A549 (cell line): ENCODE measurements around the gene PTPN5. TPM values are rescaled to one million over a fixed set of nuclear protein-coding genes. Genes with fewer than 3 reads are reported as not detected.

Source experiments
- ATAC-seq, 2 experiments: fragments of 200-7000 bp in 1 of 2; fragments of >200 bp in 1 of 2; cut with Nextera tagmentation in 1 of 2; cut with Tn5 transposase in 1 of 2; 3 replicates each; pipeline versions ENCODE4 v1.8.0 to v1.9.1; 2018 to 2020; ENCODE audit warnings: mild to moderate bottlenecking in 1 of 2, moderate library complexity in 1 of 2
- CTCF ChIA-PET: fragments of 300-600 bp; sonication (Branson Sonifier 250); formaldehyde crosslinking; extraction: SDS; loops from one replicate; lab custom pipeline; 2021; ENCODE audit warnings: antibody characterized with exemption, inconsistent platforms; lab: Yijun Ruan, JAX
- POLR2A ChIA-PET: fragments of 350-600 bp; formaldehyde crosslinking; extraction: SDS; loops from one replicate; lab custom pipeline; 2021; ENCODE audit warnings: antibody characterized with exemption, inconsistent platforms; lab: Yijun Ruan, JAX
- DNase-seq, 2 experiments: peaks; one replicate each; pipeline versions ENCODE4 v3.0.0 to v3.0.0-alpha.2; 2011 to 2016; ENCODE audit warnings: low read depth in 1 of 2, low spot score in 1 of 2
- FAIRE-seq: peaks from 2 replicates; lab custom pipeline; 2011; peaks lifted over from hg19 to GRCh38; lab: Jason Lieb, UNC
- H3K27ac ChIP-seq, 2 experiments: fragments of >200 bp; sonication (Bioruptor Twin); formaldehyde crosslinking; 3 replicates each; pipeline ENCODE4 v1.5.1; 2016 to 2017
- H3K4me1 ChIP-seq: fragments of >200 bp; sonication (Bioruptor Twin); formaldehyde crosslinking; 3 replicates; pipeline ENCODE4 v1.6.1; 2016
- H3K4me2 ChIP-seq: fragments of >200 bp; sonication (Bioruptor Twin); formaldehyde crosslinking; 3 replicates; pipeline ENCODE4 v1.6.1; 2016
- H3K4me3 ChIP-seq: fragments of >200 bp; sonication (Bioruptor Twin); formaldehyde crosslinking; 3 replicates; pipeline ENCODE4 v1.5.1; 2016
- H3K9me3 ChIP-seq: fragments of >200 bp; sonication (Bioruptor Twin); formaldehyde crosslinking; 3 replicates; pipeline ENCODE4 v1.6.1; 2016
- BHLHE40 ChIP-seq: IDR thresholded peaks from 2 replicates; pipeline ENCODE4 v1.6.1; 2012; ENCODE audit warnings: low read depth, low read length, inconsistent platforms
- CHD4 ChIP-seq: fragments of 200-600 bp; sonication (generic); IDR thresholded peaks from 2 replicates; pipeline ENCODE4 v1.6.1; 2016; ENCODE audit warnings: antibody characterized with exemption, mild to moderate bottlenecking, borderline replicate concordance
- HDAC2 ChIP-seq: fragments of 200-600 bp; sonication (generic); IDR thresholded peaks from 2 replicates; pipeline ENCODE4 v1.6.1; 2016
- HOXA7 ChIP-seq: fragments of 250-450 bp; sonication (Bioruptor Pico); IDR thresholded peaks from 2 replicates; pipeline ENCODE4 v1.5.0; 2020; ENCODE audit warnings: mild to moderate bottlenecking, moderate library complexity
- KDM5A ChIP-seq: fragments of 200-600 bp; sonication (generic); IDR thresholded peaks from 2 replicates; pipeline ENCODE4 v1.6.1; 2016; ENCODE audit warnings: antibody characterized with exemption, mild to moderate bottlenecking
- NPAS2 ChIP-seq: fragments of 250-450 bp; sonication (Bioruptor Pico); IDR thresholded peaks from 2 replicates; pipeline ENCODE4 v1.8.0; 2022; ENCODE audit warnings: mild to moderate bottlenecking, moderate library complexity, borderline replicate concordance
- RAD21 ChIP-seq, 2 experiments: fragments of >200 bp in 1 of 2; sonication (Bioruptor Twin) in 1 of 2; formaldehyde crosslinking in 1 of 2; IDR thresholded peaks in 1 of 2; conservative IDR thresholded peaks in 1 of 2; 2 replicates in 1 of 2; 3 replicates in 1 of 2; pipeline ENCODE4 v1.6.1; 2012 to 2018; ENCODE audit warnings: inconsistent platforms in 1 of 2
- RCOR1 ChIP-seq: fragments of 150-350 bp; IDR thresholded peaks from 2 replicates; pipeline ENCODE4 v1.6.1; 2014; ENCODE audit warnings: antibody characterized with exemption, low read length, low read depth
- RFX5 ChIP-seq: fragments of 450-650 bp; IDR thresholded peaks from 2 replicates; pipeline ENCODE4 v1.7.1; 2014; ENCODE audit warnings: antibody characterized with exemption, mild to moderate bottlenecking, moderate library complexity
- RNF2 ChIP-seq: fragments of 200-600 bp; sonication (generic); IDR thresholded peaks from 2 replicates; pipeline ENCODE4 v1.6.1; 2016; ENCODE audit warnings: low read depth, mild to moderate bottlenecking, antibody characterized with exemption, moderate library complexity, borderline replicate concordance
- SMC3 ChIP-seq: fragments of >200 bp; sonication (Bioruptor Twin); formaldehyde crosslinking; IDR thresholded peaks from 3 replicates; pipeline ENCODE4 v1.6.1; 2018; ENCODE audit warnings: inconsistent platforms
- SREBF2 ChIP-seq: fragments of 450-650 bp; IDR thresholded peaks from 2 replicates; pipeline ENCODE4 v1.6.1; 2014; ENCODE audit warnings: mild to moderate bottlenecking, moderate library complexity
- TFCP2L1 ChIP-seq: fragments of 250-450 bp; sonication (Bioruptor Pico); IDR thresholded peaks from 2 replicates; pipeline ENCODE4 v1.5.0; 2021; ENCODE audit warnings: mild to moderate bottlenecking
- ZFP36 ChIP-seq: fragments of 450-650 bp; IDR thresholded peaks from 2 replicates; pipeline ENCODE4 v1.6.1; 2014; ENCODE audit warnings: borderline replicate concordance; ENCODE audit not compliant: partially characterized antibody
- ZNF302 ChIP-seq: fragments of 250-450 bp; sonication (Bioruptor Pico); IDR thresholded peaks from 2 replicates; pipeline ENCODE4 v1.9.0; 2021; ENCODE audit warnings: inconsistent platforms, mild to moderate bottlenecking, moderate library complexity
- WGBS: methylation state at CpG from one replicate; pipeline ENCODE4 v1.1.6; 2017; ENCODE audit errors: missing lambda C conversion rate; 5-methylcytosine and 5-hydroxymethylcytosine counted together
- polyA plus RNA-seq, 4 experiments: library from polyadenylated mRNA; depleted of rRNA in 3 of 4; stranded (reverse); fragments of >200 nt; fragmentation: RNase III in 1 of 4; extraction: RNeasy Plus Mini Kit Qiagen cat#74134 plus additional on column Dnase treatment in 1 of 4; gene quantifications; 2 replicates in 3 of 4; 3 replicates in 1 of 4; pipeline ENCODE4 v1.2.3, GENCODE V29; 2011 to 2017
- TF ChIP-seq, protein P1 (sequence below): fragments of >200 bp; sonication (Bioruptor Twin); formaldehyde crosslinking; IDR thresholded peaks from 2 replicates; pipeline ENCODE4 v1.6.1; 2016
- TF ChIP-seq, protein P2 (sequence below): fragments of >200 bp; sonication (Bioruptor Twin); formaldehyde crosslinking; IDR thresholded peaks from 3 replicates; pipeline ENCODE4 v1.5.1; 2016

PTPN5 gene
- polyA plus RNA-seq, 2 of the 4 experiments (the other 2 are of a cell fraction): 0.04 TPM; not detected in 1

DNA sequence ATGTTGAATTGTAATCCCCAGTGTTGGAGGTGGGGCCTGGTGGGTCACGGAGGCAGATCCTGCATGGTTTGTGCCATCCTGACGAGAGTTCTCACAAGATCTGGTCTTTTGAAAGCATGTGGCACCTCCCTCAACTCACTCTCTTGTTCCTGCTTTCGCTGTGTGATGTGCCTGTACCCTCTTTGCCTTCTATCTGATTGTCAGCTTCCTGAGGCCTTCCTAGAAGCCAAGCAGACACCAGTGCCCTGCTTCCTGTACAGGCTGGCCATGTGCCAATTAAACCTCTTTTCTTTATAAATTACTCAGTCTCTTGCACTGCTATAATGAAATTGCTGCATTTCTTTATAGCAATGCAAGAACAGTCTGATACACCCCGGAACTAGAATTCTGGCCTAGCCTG, 13.1 kb downstream of the PTPN5 start:
- FAIRE-seq (no peak), DNase-seq (no peak), ATAC-seq (no peak)
- 80% methylated on average over 4 of the region's 4 CpGs for WGBS
- no peak overlapping the region for H3K4me2 ChIP-seq
- no peaks in the 10 kb centered on the region for H3K9me3 ChIP-seq
- no peaks in the 10 kb centered on the region for H3K4me1 ChIP-seq
- H3K27ac ChIP-seq: no peak overlapping the region
- no peak overlapping the region for H3K4me3 ChIP-seq
- POLR2A ChIA-PET: no interaction called here
- no peak for TF ChIP-seq ZNF302 (CRISPR knock-in tag)
- TF ChIP-seq HOXA7 (CRISPR knock-in tag): no peak
- TF ChIP-seq, protein P1, sequence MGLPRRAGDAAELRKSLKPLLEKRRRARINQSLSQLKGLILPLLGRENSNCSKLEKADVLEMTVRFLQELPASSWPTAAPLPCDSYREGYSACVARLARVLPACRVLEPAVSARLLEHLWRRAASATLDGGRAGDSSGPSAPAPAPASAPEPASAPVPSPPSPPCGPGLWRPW: no peak
- no peak for TF ChIP-seq ZFP36
- TF ChIP-seq CHD4: no peak
- no peak for TF ChIP-seq KDM5A
- no peak for TF ChIP-seq TFCP2L1 (CRISPR knock-in tag)
- TF ChIP-seq BHLHE40: no peak
- no peak for TF ChIP-seq RCOR1
- no peak for TF ChIP-seq SREBF2
- TF ChIP-seq RFX5: no peak
- TF ChIP-seq, all 56 proteins: peak for 0
- CTCF ChIA-PET: interaction anchor here (0.9 to 11.5 kb wide), 4 partner anchors 15 to 663 kb away, joined by 4 to 182 read pairs (median 68); no protein-coding TSS in a partner anchor

DNA sequence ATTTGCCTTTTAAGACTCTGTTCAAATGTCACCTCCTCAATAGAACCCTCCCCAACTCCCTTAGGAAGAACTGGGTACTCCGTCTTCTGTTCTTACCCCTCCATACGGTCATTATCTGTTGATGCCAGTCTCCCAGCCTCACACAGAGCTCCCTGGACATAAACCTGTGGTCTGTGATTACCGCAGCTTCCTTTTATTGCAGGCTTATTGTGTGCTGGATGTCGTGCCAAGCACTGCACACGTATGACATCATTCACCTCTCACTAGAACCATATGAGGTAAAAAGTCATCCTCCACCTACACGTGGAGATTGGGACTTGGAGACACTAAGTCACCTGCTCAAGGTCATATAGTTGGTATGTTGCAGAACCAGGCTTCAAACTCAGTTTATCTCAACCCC, 15.3 kb downstream of the PTPN5 start:
- H3K9me3 ChIP-seq: no peaks in the 10 kb centered on the region
- ChIA-PET CTCF (interaction anchor here (0.8 to 11.5 kb wide), 16 partner anchors 8 to 236 kb away, joined by 3 to 182 read pairs (median 6); no protein-coding TSS in a partner anchor), POLR2A (no interaction called here)
- FAIRE-seq: no peak
- no peak for DNase-seq
- no peak overlapping the region for H3K4me3 ChIP-seq
- H3K4me1 ChIP-seq: no peaks in the 10 kb centered on the region
- no peak for TF ChIP-seq ZFP36
- no peak for TF ChIP-seq HDAC2
- no peak for TF ChIP-seq RAD21 (conservative IDR thresholded peaks at IDR 0.05 in 1 of 2, IDR thresholded peaks at IDR 0.05 in 1 of 2)
- TF ChIP-seq RNF2: no peak
- no peak for TF ChIP-seq NPAS2 (CRISPR knock-in tag)
- no peak overlapping the region for H3K27ac ChIP-seq
- H3K4me2 ChIP-seq: no peak overlapping the region
- ATAC-seq: no peak
- 54% methylated on average over 6 of the region's 6 CpGs for WGBS

DNA sequence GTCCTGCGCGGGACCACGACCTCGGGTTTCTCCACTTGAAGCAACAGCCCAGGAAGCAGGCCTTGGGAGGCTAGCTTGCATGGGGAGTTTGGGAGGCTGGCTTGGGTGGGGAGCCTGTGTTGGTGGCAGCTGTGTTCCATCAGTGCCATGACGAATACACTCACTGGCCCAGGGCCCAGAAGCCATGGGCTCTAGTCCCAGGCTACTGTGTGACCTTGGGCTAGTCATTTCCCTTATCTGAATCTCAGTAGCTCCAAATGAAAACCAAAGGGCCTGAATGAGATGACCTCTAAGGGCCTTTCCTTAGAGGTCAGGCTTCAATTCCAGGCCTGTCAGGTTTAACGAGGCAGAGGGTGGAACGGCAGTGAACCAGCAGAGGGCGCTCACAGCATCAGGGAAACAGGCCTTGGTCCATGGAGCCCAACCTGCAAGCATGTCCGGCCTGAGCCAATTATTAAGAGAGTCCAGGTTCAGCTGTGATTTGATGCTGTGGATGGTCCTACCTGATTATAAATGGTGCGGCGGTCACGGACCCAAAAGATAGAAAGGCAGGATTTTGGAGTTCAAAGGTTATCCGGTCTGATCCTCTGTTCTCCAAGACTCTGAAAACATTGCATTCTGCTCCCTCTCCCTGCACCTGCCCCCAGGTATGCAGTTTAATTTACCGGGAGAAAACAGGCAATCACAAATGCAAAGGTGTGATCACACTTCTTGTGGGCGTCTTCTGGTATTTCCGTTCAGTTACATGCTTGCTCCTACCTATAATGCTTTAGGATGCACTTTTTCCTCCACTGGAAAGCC, 15.9 kb downstream of the PTPN5 start:
- H3K4me3 ChIP-seq: no peak overlapping the region
- WGBS: 32% methylated on average over 16 of the region's 16 CpGs
- H3K4me2 ChIP-seq: no peak overlapping the region
- FAIRE-seq (no peak), ATAC-seq (peak; percentile 91 to 97), DNase-seq (peak; percentile 65 to 76)
- ChIA-PET POLR2A (no interaction called here), CTCF (interaction anchor here (0.6 to 11.5 kb wide), 26 partner anchors 9 to 699 kb away, joined by 3 to 182 read pairs (median 4); no protein-coding TSS in a partner anchor)
- no peaks in the 10 kb centered on the region for H3K4me1 ChIP-seq
- no peak overlapping the region for H3K27ac ChIP-seq
- H3K9me3 ChIP-seq: no peaks in the 10 kb centered on the region
- TF ChIP-seq RAD21 (conservative IDR thresholded peaks at IDR 0.05 in 1 of 2, IDR thresholded peaks at IDR 0.05 in 1 of 2): peak; percentile 65 to 80
- peak; percentile 67 for TF ChIP-seq SMC3
- TF ChIP-seq, protein P2, sequence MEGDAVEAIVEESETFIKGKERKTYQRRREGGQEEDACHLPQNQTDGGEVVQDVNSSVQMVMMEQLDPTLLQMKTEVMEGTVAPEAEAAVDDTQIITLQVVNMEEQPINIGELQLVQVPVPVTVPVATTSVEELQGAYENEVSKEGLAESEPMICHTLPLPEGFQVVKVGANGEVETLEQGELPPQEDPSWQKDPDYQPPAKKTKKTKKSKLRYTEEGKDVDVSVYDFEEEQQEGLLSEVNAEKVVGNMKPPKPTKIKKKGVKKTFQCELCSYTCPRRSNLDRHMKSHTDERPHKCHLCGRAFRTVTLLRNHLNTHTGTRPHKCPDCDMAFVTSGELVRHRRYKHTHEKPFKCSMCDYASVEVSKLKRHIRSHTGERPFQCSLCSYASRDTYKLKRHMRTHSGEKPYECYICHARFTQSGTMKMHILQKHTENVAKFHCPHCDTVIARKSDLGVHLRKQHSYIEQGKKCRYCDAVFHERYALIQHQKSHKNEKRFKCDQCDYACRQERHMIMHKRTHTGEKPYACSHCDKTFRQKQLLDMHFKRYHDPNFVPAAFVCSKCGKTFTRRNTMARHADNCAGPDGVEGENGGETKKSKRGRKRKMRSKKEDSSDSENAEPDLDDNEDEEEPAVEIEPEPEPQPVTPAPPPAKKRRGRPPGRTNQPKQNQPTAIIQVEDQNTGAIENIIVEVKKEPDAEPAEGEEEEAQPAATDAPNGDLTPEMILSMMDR: peak; percentile 80
- no peak for TF ChIP-seq NPAS2 (CRISPR knock-in tag)
